LHCN-M2 (cell line): ENCODE data around the gene BUB3. TPM values are rescaled to one million over a fixed set of nuclear protein-coding genes. Genes with fewer than 3 reads are reported as not detected.

Experiments used
- DNase-seq: peaks from one replicate; pipeline ENCODE4 v3.0.0-alpha.2; 2012; ENCODE audit warnings: low read depth
- total RNA-seq: library from RNA; depleted of rRNA; stranded (reverse); fragments of >200 nt; gene quantifications from 2 replicates; pipeline ENCODE4 v1.2.3, GENCODE V29; 2014

Gene BUB3
- total RNA-seq, 1 experiment from 2014 or later, result 361 TPM

DNA sequence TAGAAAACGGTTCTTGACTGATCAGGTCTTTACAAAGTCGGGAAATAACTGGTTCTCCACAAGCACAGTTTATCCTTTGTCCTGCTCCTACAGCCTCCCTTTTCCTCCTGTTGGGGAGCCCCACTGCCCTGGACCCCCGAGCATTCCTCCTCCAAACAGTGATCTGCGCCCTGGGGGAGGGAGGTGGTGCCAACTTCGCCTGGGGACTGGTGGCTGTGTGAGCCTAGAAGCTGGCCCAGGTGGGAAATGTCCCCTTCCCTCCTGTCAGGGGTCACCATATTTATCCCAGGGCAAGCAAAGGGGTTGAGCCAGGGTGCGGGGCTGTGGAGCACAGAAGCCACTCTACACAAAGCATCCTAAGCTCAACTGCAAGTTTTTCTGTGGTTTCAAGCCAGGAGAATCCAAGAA is 13.2 kb upstream of the BUB3 start:
- no peak for DNase-seq

DNA sequence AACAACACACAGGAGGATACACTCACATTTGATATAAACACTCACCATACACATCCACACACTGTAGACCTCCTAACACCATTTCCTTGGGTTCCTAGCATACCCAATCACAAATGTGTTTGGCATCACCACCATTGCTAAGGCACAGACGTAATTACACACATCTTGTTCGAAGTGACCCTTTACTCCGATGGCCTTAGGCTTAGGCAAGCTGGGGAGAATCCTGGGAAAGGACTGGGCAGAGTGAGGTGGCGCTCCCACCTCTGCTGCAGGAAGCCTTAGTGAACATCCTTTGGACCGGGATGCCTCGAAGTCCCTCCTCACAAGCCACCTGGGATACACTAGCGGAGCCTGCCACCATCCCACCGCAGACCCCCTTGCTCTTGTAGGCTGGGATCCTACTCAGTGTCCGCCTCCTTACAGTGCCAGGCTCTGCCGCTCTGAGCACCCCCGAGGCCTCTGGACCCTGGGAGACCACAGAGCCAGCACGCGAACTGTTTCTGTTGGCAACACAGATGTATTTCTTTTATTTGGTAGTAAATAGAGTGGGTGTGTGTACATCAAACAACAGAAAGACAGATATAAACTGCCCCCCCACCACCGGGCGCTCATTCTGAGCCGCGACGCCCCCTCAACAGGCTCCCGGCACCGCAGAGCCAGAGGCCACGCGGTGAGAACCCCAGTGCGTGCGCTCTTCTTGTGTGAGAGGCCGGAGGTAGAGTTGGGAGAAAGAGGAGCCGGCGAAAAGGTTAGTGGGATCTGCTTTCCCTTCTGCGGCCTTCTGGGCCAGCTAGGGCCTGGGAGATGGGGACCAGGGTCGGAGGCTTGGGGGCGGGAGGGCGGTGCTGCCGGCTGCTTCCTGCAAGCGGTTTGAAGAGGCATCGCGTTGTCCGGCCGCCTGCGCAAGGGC is 12.2 kb upstream of the BUB3 start:
- DNase-seq, result no peak

DNA sequence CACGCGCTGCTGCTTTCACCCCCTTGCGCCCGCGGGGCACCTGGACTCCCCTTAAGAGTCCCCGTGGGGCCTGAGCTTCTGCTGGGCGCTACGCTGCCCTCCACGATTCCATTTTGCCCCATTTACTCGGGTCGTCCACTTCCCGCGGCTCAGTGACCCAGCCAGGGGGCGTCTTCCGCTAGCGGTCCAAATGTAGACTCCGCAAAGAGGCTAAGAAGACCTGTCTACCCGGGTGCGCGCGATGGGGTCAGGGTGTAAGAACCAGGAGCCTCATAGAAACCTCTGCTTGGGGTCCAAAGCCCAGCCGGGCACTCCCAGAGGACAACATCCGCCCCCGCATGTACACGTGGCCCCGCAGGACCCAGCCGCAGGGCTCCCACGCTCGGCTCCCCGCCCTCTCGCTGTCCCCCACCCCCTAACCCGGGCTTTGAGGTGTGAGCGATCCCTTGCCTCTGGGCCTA is 11.5 kb upstream of the BUB3 start:
- no peak for DNase-seq

DNA sequence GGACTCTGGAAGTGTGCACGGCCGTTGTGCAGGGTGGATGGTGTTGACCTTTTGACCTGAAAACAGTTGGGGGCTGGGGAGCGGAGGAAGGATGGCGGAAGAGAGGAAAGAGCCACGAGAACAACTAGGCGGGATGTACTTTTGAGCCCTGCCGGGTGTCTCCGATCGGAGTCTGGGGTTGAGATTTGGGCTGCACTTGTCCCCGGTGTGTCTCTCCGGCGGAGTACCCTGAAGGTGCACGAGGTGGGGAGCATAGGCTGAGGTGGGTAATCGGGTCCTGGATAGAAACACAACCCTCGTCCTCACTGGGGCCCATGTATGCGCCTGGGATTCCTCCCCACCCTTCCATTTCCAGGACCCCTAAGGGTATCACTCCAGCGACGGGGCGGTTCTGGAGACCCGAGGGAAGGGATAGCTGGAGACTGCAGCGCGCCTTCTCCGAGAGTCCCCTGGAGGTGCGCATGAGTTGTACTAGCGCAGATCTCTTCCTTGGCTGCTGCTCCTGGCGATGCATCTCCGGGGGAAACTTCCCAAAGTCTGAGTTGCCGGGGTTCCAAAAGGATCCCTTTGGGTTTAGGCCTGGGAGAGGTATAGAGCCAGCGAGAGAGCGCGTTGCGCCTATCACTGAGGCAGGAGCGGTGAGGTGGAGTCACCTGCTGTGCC is 10.9 kb upstream of the BUB3 start:
- DNase-seq, result no peak

DNA sequence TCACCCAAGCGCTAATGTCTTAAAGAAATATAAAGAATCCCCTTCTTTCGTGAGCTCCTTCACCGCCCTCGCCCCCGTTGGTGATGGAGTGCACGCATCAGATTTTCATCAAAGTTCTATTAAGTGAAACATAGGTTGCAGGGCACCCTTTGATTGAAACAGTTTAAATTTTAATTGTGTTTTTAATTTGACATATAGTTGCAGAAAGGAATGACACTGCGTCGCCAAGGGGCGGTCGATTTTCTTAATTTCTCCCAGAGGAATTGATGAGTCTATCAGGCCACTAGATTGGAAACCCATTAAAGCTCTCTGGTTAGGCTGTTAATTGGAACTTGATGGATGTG is 10.4 kb upstream of the BUB3 start:
- no peak for DNase-seq

GRCh38 chr10:123144697-123145541 is 9.3 kb upstream of the BUB3 start:
- no peak for DNase-seq

DNA sequence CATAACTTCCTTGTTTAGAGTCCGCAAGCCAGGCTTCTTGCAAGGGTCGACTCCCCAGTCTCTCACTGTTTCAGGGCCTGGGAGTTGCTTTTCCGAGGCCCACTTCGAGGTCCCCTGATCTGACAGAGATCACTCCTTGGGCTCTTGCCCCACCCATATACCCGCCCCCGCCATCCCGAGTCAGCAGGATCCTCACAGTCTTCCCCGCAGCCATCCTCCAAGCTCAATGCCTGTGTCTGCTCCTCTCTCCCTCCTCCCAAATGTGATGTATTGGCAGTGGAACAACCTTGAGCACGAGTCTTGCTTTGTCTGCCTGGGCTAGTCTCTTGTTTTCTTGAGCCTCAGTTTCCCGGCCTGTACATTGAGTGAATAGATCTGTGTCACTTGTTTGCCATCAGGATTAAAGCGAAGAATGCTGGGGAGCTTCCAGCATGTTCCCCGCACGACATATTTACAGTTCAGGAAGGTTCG is 8.6 kb upstream of the BUB3 start:
- no peak for DNase-seq

DNA sequence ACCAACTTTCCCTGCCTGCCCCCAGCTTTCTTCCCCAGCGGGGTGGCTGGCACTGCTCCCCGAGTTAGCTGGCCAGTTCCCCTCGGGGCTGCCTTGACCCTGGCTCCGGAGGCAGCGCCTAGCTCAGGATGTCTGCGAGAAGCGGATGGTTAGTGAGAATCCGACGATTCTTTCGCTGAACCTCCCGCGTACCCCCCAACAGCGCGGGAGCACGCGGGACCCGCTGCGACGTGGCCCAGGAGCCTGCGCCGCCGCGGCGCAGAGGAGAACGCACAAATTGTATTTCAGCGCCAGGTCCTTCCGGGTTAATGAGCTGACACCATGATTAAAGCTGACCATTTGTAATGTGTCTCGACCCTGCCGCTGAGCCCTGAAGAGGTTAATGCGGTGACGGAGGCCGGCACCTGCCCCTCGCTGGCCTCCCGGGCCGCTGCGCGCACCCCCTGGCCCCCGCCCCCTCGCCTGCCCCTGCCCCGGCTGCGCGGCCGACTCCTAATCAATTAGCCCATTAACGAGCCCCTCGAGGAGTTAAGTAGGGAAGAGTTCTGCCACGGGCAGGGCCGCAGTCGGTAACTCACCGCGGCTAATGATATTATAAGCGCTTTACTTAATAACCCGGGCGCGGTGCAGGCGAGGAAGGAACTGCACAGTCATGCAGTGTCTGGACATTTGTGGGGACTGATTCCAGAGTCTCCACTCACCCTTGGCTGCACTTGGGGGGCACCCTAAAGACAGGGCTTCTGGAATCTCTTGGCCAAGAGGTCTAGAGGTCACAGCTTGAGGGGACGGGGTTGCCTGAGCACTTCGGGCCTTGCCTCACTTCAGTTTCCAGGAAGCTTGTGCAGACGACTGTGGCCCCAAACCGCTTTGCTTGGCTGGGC is 7.9 kb upstream of the BUB3 start:
- no peak for DNase-seq

DNA sequence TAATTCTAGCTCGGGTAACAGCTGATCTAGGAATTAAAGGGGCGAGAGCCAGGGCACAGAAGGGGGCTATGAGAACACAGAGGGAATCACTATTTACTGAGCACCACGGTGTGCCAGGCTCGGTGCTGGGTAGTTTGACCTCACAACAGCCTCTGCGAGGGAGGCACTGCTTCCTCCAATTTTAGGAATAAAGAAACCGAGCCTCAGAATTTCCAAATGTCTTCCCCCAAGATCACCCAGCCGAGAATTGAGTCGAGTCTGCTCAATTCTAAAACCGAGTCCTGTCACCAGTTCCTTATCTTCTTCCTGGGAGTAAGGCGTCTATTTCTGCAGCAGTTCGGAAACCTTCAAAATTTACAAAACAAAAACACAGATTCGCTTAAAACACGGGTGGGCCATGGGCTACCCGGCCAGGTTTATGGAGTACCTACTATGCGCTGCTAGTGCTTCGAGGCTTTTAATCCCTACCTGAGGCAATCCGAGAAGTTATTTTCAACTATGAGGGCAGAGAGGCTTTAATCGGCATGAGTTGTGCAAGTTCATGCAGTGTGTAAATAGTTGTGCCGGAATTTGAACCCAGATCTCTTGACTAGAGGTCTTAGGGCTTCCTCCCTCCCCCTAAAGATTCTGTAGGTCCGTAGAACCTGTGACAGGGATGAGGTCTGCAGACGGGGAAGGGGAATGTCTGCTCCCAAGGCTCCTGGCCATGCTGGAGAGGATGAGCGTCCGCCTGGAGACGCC is 7.1 kb upstream of the BUB3 start:
- DNase-seq, result no peak

GRCh38 chr10:123147635-123148413 is 6.4 kb upstream of the BUB3 start, which contains the start of gene HMX2:
Gene HMX2 (plus strand): TSS chr10:123148136. CDS start chr10:123148379, 243 bp downstream.
- no peak for DNase-seq

DNA sequence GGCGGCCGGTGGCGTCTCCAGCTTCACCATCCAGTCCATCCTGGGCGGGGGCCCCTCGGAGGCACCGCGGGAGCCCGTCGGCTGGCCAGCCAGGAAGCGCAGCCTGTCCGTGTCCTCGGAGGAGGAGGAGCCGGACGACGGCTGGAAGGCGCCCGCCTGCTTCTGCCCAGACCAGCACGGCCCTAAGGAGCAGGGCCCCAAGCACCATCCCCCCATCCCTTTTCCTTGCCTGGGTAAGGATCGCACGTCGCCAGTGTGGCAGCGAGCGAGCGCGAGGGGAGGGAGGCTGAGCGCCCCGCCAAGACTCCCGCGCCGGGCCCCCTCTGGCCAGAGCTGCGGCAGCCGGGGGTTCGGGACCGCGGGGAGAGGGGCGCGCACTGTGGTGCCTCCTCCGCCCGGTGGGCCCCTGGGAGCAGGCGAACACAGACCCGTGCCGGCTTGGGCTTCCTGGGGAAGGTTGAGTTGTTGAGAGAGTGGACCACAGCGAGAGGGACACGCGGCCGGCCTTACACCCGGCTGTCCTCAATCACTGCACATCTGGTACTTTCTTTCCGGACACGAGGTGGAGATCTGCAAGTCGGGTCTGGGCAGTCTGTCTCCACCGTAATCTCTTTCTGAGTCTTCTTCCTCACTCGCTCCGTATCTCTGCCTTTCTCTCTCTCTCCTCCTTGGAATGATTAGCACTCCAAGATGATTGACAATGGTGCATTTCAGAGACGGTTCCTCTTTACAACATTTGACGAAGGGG is 5.6 kb upstream of the BUB3 start:
- DNase-seq, result no peak

GRCh38 chr10:123149162-123149567 is 5.0 kb upstream of the BUB3 start:
- no peak for DNase-seq

DNA sequence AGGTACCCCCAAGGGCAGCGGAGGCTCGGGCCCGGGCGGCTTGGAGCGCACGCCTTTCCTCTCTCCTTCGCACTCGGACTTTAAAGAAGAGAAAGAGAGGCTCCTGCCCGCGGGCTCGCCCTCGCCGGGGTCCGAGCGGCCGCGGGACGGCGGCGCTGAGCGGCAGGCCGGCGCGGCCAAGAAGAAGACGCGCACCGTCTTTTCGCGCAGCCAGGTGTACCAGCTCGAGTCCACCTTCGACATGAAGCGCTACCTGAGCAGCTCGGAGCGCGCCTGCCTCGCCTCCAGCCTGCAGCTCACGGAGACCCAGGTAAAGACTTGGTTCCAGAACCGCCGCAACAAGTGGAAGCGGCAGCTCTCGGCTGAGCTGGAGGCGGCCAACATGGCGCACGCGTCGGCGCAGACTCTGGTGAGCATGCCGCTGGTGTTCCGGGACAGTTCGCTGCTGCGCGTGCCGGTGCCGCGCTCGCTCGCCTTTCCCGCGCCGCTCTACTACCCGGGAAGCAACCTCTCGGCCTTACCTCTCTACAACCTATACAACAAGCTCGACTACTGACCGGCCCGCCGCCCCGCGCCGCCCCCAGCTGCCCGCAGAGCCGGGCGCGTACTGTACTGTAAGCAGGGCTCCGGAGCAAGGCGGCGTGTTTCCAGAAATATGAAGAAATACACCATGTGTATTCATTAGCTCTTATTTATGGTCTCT is 4.5 kb upstream of the BUB3 start:
- DNase-seq, result no peak

- DNase-seq, result no peak
Observed at GRCh38 chr10:123150271-123150985, 3.8 kb upstream of the BUB3 start.

- DNase-seq, result no peak
Observed at GRCh38 chr10:123150986-123151736, 3.0 kb upstream of the BUB3 start.

DNA sequence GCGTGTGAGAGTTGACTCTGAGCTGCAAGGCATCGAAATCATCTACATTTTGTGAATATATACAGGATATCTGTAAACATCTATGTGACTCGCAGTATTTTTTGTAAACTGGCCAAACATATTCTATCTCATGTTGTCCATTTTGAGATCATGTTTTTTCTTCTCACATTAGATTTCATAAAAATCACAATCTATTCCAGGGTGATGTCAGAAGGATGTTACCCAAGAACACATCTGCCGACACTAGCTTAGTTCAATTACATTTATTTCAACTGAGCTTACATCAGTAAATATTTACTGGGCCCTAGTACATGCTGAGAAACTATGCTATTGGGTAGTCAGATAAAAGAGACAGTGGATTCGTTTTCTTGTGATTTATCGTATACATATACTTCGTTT is 2.5 kb upstream of the BUB3 start:
- no peak for DNase-seq
